Activated naive CD4-positive, alpha-beta T cell treated with anti-CD3 and anti-CD28 coated beads for 36 hours (primary cell): ENCODE results near the gene HNRNPAB. TPM values are rescaled to one million over a fixed set of nuclear protein-coding genes. Genes with fewer than 3 reads are reported as not detected.
A peak's percentile ranks its signal among the peaks of the same experiment; 100 is the strongest.
"Not testable (repeated sequence)": the region's sequence is repeated elsewhere in the genome, so short reads cannot be mapped to it uniquely, and the experiment has no call there.

Experiments used
- CTCF ChIA-PET: fragments of 350-600 bp; sonication (Branson Sonifier 250); formaldehyde crosslinking; loops from one replicate; lab custom pipeline; 2021; ENCODE audit warnings: antibody characterized with exemption; lab: Charles Lee
- DNase-seq: peaks from one replicate; pipeline ENCODE4 v3.0.0-alpha.2; 2020
- H3K27ac Mint-ChIP-seq: one replicate; pipeline ENCODE4 v1.8.0; 2021; ENCODE audit warnings: mild to moderate bottlenecking, mixed read lengths
- H3K27me3 Mint-ChIP-seq: one replicate; pipeline ENCODE4 v1.8.0; 2021; ENCODE audit warnings: low read depth, mixed read lengths
- H3K36me3 Mint-ChIP-seq: one replicate; pipeline ENCODE4 v1.8.0; 2021; ENCODE audit warnings: low read depth, mixed read lengths
- H3K4me1 Mint-ChIP-seq: one replicate; pipeline ENCODE4 v1.8.0; 2021; ENCODE audit warnings: low read depth, mixed read lengths
- H3K4me3 Mint-ChIP-seq: one replicate; pipeline ENCODE4 v1.8.0; 2021; ENCODE audit warnings: mild to moderate bottlenecking, moderate library complexity, mixed read lengths
- H3K9me3 Mint-ChIP-seq: one replicate; pipeline ENCODE4 v1.8.0; 2021; ENCODE audit warnings: mixed read lengths
- intact Hi-C: fragments of 100-400 bp; cut with micrococcal nuclease; formaldehyde crosslinking; loops from one replicate; pipeline ENCODE4 v1.15.1; 2023
- total RNA-seq, 2 experiments: library from RNA; stranded (reverse); gene quantifications; one replicate each; pipeline ENCODE4 v1.2.3, GENCODE V29; 2021

The HNRNPAB gene
- total RNA-seq, 2 experiments from 2014 or later, result 251 to 262 TPM

- intact Hi-C loops, result no loop called here
- Mint-ChIP-seq H3K27me3 (no peaks in the 10 kb centered on the region), H3K4me3 (no peak overlapping the region), H3K4me1 (peaks cover 33% of the 10 kb centered on the region), H3K27ac (no peak overlapping the region), H3K36me3 (no peaks in the 10 kb centered on the region), H3K9me3 (no peaks in the 10 kb centered on the region)
- no peak for DNase-seq
- CTCF ChIA-PET, result no interaction called here
These were observed 38.1 kb downstream of the HNRNPAB start for GRCh38 chr5:178242416-178242815.

- CTCF ChIA-PET, result no interaction called here
These were observed 40.2 kb downstream of the HNRNPAB start for GRCh38 chr5:178244576-178244975.

GRCh38 chr5:178245389-178245788, 41.1 kb downstream of the HNRNPAB start:
- H3K4me3 Mint-ChIP-seq, result no peak overlapping the region
- H3K36me3 Mint-ChIP-seq, result no peaks in the 10 kb centered on the region
- H3K27me3 Mint-ChIP-seq, result no peaks in the 10 kb centered on the region
- peaks cover 17% of the 10 kb centered on the region for H3K4me1 Mint-ChIP-seq
- intact Hi-C loops, result no loop called here
- CTCF ChIA-PET, result no interaction called here
- no peaks in the 10 kb centered on the region for H3K9me3 Mint-ChIP-seq
- H3K27ac Mint-ChIP-seq, result no peak overlapping the region
- DNase-seq, result no peak

More at GRCh38 chr5:178244576-178244975, 40.2 kb downstream of the HNRNPAB start:
- no peaks in the 10 kb centered on the region for H3K27me3 Mint-ChIP-seq
- H3K4me1 Mint-ChIP-seq, result peaks cover 18% of the 10 kb centered on the region
- H3K27ac Mint-ChIP-seq, result no peak overlapping the region
- no peak overlapping the region for H3K4me3 Mint-ChIP-seq
- H3K36me3 Mint-ChIP-seq, result no peaks in the 10 kb centered on the region
- DNase-seq, result no peak
- H3K9me3 Mint-ChIP-seq, result no peaks in the 10 kb centered on the region
- intact Hi-C loops, result no loop called here

GRCh38 chr5:178246624-178247279, 42.4 kb downstream of the HNRNPAB start:
- intact Hi-C loops, result no loop called here
- no peak for DNase-seq
- Mint-ChIP-seq H3K36me3 (no peaks in the 10 kb centered on the region), H3K9me3 (no peaks in the 10 kb centered on the region), H3K4me1 (peaks cover 8% of the 10 kb centered on the region), H3K4me3 (no peak overlapping the region), H3K27me3 (no peaks in the 10 kb centered on the region), H3K27ac (no peak overlapping the region)
- CTCF ChIA-PET, result interaction anchor here (1.4 kb wide), 1 partner anchor 12 kb away, joined by 3 read pairs; no protein-coding TSS in a partner anchor

GRCh38 chr5:178247481-178248456, 43.4 kb downstream of the HNRNPAB start:
- peak; percentile 43 for DNase-seq
- H3K27ac Mint-ChIP-seq, result no peak overlapping the region
- H3K27me3 Mint-ChIP-seq, result no peaks in the 10 kb centered on the region
- no peaks in the 10 kb centered on the region for H3K9me3 Mint-ChIP-seq
- CTCF ChIA-PET, result no interaction called here
- H3K4me3 Mint-ChIP-seq, result no peak overlapping the region
- no peaks in the 10 kb centered on the region for H3K36me3 Mint-ChIP-seq
- H3K4me1 Mint-ChIP-seq, result peaks cover 7% of the 10 kb centered on the region
- intact Hi-C loops, result no loop called here

- Mint-ChIP-seq H3K4me1 (peaks cover 7% of the 10 kb centered on the region), H3K36me3 (no peaks in the 10 kb centered on the region), H3K9me3 (no peaks in the 10 kb centered on the region), H3K27me3 (no peaks in the 10 kb centered on the region), H3K27ac (no peak overlapping the region), H3K4me3 (no peak overlapping the region)
- intact Hi-C loops, result no loop called here
- CTCF ChIA-PET, result no interaction called here
- no peak for DNase-seq
These were observed 44.4 kb downstream of the HNRNPAB start for GRCh38 chr5:178248750-178249149.

- intact Hi-C loops, result no loop called here
- no peaks in the 10 kb centered on the region for H3K27me3 Mint-ChIP-seq
- DNase-seq, result peak; percentile 55
- no peaks in the 10 kb centered on the region for H3K36me3 Mint-ChIP-seq
- CTCF ChIA-PET, result no interaction called here
- H3K27ac Mint-ChIP-seq, result no peak overlapping the region
- peaks cover 7% of the 10 kb centered on the region for H3K4me1 Mint-ChIP-seq
- no peaks in the 10 kb centered on the region for H3K9me3 Mint-ChIP-seq
- H3K4me3 Mint-ChIP-seq, result no peak overlapping the region
These were observed 45.1 kb downstream of the HNRNPAB start for GRCh38 chr5:178249191-178249989.

GRCh38 chr5:178250263-178250662, 45.9 kb downstream of the HNRNPAB start:
- Mint-ChIP-seq H3K4me1 (peaks cover 7% of the 10 kb centered on the region), H3K27ac (no peak overlapping the region), H3K9me3 (no peaks in the 10 kb centered on the region), H3K4me3 (no peak overlapping the region), H3K36me3 (no peaks in the 10 kb centered on the region), H3K27me3 (no peaks in the 10 kb centered on the region)
- no peak for DNase-seq
- intact Hi-C loops, result no loop called here
- CTCF ChIA-PET, result no interaction called here

GRCh38 chr5:178252258-178252657, 47.9 kb downstream of the HNRNPAB start:
- no peak for DNase-seq
- H3K27me3 Mint-ChIP-seq, result no peaks in the 10 kb centered on the region
- no peak overlapping the region for H3K27ac Mint-ChIP-seq
- no peaks in the 10 kb centered on the region for H3K36me3 Mint-ChIP-seq
- CTCF ChIA-PET, result interaction anchor here (1.1 to 1.5 kb wide), 2 partner anchors 17 kb away, joined by 4 to 7 read pairs; no protein-coding TSS in a partner anchor
- H3K4me3 Mint-ChIP-seq, result no peak overlapping the region
- intact Hi-C loops, result no loop called here
- peaks cover 7% of the 10 kb centered on the region for H3K4me1 Mint-ChIP-seq
- H3K9me3 Mint-ChIP-seq, result no peaks in the 10 kb centered on the region

GRCh38 chr5:178253632-178254031, 49.3 kb downstream of the HNRNPAB start:
- DNase-seq, result not testable (repeated sequence)

GRCh38 chr5:178256746-178257145, 52.4 kb downstream of the HNRNPAB start:
- H3K36me3 Mint-ChIP-seq, result no peaks in the 10 kb centered on the region
- no peak overlapping the region for H3K4me3 Mint-ChIP-seq
- H3K9me3 Mint-ChIP-seq, result no peaks in the 10 kb centered on the region
- no peak overlapping the region for H3K27ac Mint-ChIP-seq
- H3K27me3 Mint-ChIP-seq, result no peaks in the 10 kb centered on the region
- H3K4me1 Mint-ChIP-seq, result no peaks in the 10 kb centered on the region
- no peak for DNase-seq
- CTCF ChIA-PET, result no interaction called here
- intact Hi-C loops, result no loop called here

More at GRCh38 chr5:178253632-178254031, 49.3 kb downstream of the HNRNPAB start:
- H3K36me3 Mint-ChIP-seq, H3K9me3 Mint-ChIP-seq, H3K4me3 Mint-ChIP-seq, H3K27ac Mint-ChIP-seq, CTCF ChIA-PET, intact Hi-C loops, H3K27me3 Mint-ChIP-seq, H3K4me1 Mint-ChIP-seq: not testable (repeated sequence)

GRCh38 chr5:178257650-178258049, 53.3 kb downstream of the HNRNPAB start:
- H3K27me3 Mint-ChIP-seq, result no peaks in the 10 kb centered on the region

More at GRCh38 chr5:178257650-178258049, 53.3 kb downstream of the HNRNPAB start:
- Mint-ChIP-seq H3K4me1 (no peaks in the 10 kb centered on the region), H3K4me3 (no peak overlapping the region), H3K36me3 (no peaks in the 10 kb centered on the region), H3K9me3 (no peaks in the 10 kb centered on the region), H3K27ac (no peak overlapping the region)
- no peak for DNase-seq
- intact Hi-C loops, result no loop called here
- CTCF ChIA-PET, result no interaction called here
